Retinal pigment epithelial cell (primary cell): ENCODE results near the gene EIF4G3.

Experiments
- DNase-seq: peaks from one replicate; pipeline ENCODE4 v3.0.0-alpha.2; 2010; ENCODE audit warnings: low read depth
- H3K4me3 ChIP-seq: 2 replicates; pipeline ENCODE4 v1.5.1; 2011; ENCODE audit warnings: mild to moderate bottlenecking, low read length, control low read depth, moderate library complexity
- CTCF ChIP-seq: conservative IDR thresholded peaks from 2 replicates; pipeline ENCODE4 v1.5.1; 2011; ENCODE audit warnings: low read depth, low read length, control low read depth, inconsistent platforms

The EIF4G3 gene

GRCh38 chr1:20996554-20996953 is 180.1 kb downstream of the EIF4G3 start:
- DNase-seq: no peak
- no peak for TF ChIP-seq CTCF
- H3K4me3 ChIP-seq: no peak overlapping the region

- no peak overlapping the region for H3K4me3 ChIP-seq
- no peak for DNase-seq
- no peak for TF ChIP-seq CTCF
Measured at GRCh38 chr1:20993716-20994575, 182.8 kb downstream of the EIF4G3 start.

GRCh38 chr1:20992322-20993056 is 184.2 kb downstream of the EIF4G3 start:
- H3K4me3 ChIP-seq: no peak overlapping the region
- TF ChIP-seq CTCF: no peak
- DNase-seq: no peak

GRCh38 chr1:20988943-20989342 is 187.8 kb downstream of the EIF4G3 start:
- no peak overlapping the region for H3K4me3 ChIP-seq
- DNase-seq: no peak
- no peak for TF ChIP-seq CTCF

GRCh38 chr1:20987831-20988825 is 188.6 kb downstream of the EIF4G3 start:
- no peak overlapping the region for H3K4me3 ChIP-seq
- no peak for DNase-seq
- TF ChIP-seq CTCF: no peak

GRCh38 chr1:20983297-20983889 is 193.3 kb downstream of the EIF4G3 start:
- DNase-seq: no peak
- no peak for TF ChIP-seq CTCF
- H3K4me3 ChIP-seq: no peak overlapping the region
